Body of pancreas (tissue), 4 donors: ENCODE results near the gene LNX1. TPM values are rescaled to one million over a fixed set of nuclear protein-coding genes. Genes with fewer than 3 reads are reported as not detected.

Experiments used
- ATAC-seq: fragments of 150-250 bp; one replicate; pipeline ENCODE4 v1.9.1; 2016
- DNase-seq, 4 donors: peaks; one replicate each; pipeline ENCODE4 v3.0.0-alpha.2; 2019
- H3K27ac ChIP-seq, 4 donors: fragments of 200-600 bp; sonication (generic); 1 replicate in 3 of 4; 2 replicates in 1 of 4; pipeline versions ENCODE4 v1.5.1 to v1.6.1; 2016 to 2019; ENCODE audit warnings: mild to moderate bottlenecking in 1 of 4, mixed read lengths in 1 of 4, moderate library complexity in 1 of 4
- H3K27me3 ChIP-seq, 2 donors: fragments of 200-600 bp; sonication (generic); one replicate each; pipeline ENCODE4 v1.6.0; 2016; ENCODE audit warnings: mild to moderate bottlenecking in 1 of 2
- H3K36me3 ChIP-seq, 2 donors: fragments of 200-600 bp; sonication (generic); replicated peaks in 1 of 2; 2 replicates each; pipeline ENCODE4 v1.5.1; 2016; ENCODE audit warnings: low read depth in 2 of 2; ENCODE audit not compliant: insufficient read depth in 1 of 2
- H3K4me1 ChIP-seq: fragments of 200-600 bp; sonication (generic); one replicate; pipeline ENCODE4 v1.6.0; 2016
- H3K4me3 ChIP-seq, 2 donors: fragments of 200-600 bp; sonication (generic); 1 replicate in 1 of 2; 2 replicates in 1 of 2; pipeline ENCODE4 v1.5.1; 2016 to 2019
- H3K9me3 ChIP-seq, 3 donors: fragments of 200-600 bp; sonication (generic); 1 replicate in 2 of 3; 2 replicates in 1 of 3; pipeline ENCODE4 v1.5.1; 2016
- POLR2A ChIP-seq, 3 donors: fragments of 450-650 bp; IDR thresholded peaks; one replicate each; pipeline ENCODE4 v1.6.1; 2016; ENCODE audit warnings: antibody characterized with exemption in 3 of 3, mild to moderate bottlenecking in 2 of 3
- WGBS, 2 donors: methylation state at CpG; one replicate each; pipeline ENCODE4 v1.1.5; 2017; 5-methylcytosine and 5-hydroxymethylcytosine counted together
- intact Hi-C: fragments of 100-400 bp; cut with DNase I; formaldehyde crosslinking; loops from one replicate; pipeline ENCODE4 v1.15.1; 2023
- total RNA-seq, 2 donors: library from RNA; depleted of rRNA; stranded (reverse); fragments of >200 nt; gene quantifications; one replicate each; pipeline ENCODE4 v1.1.0, GENCODE V29; 2016
- TF ChIP-seq, protein P1 (sequence below), 7 experiments: fragments of 450-650 bp in 4 of 7; fragments of 200-600 bp in 3 of 7; sonication (generic) in 3 of 7; IDR thresholded peaks; one replicate each; pipeline ENCODE4 v1.5.1; 2016 to 2019; ENCODE audit warnings: antibody characterized with exemption in 7 of 7

Gene LNX1
- total RNA-seq, 2 donors from 2014 or later: 15.2 to 17.1 TPM

DNA sequence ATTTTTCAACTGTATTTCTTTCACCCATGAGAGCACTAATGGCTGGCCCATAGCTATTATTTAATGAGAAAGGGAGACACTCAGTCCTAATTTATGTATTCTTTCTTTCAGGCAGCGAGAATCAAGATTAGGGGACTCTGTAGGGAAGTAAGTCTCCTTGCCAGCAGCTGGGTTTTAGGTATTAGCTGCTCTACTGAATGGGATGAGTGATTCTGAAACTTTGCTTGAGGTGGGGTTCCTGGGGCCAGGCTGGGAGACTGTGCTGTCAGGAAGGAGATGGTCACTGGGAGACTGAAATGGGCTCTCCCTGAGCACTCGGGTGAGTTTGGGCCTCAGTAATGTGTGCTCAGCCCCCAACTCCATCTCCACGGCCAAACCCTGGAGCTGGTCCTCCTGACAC is 78.7 kb downstream of the LNX1 start:
- Histone ChIP-seq H3K9me3 (no peaks in the 10 kb centered on the region), H3K4me3 (no peak overlapping the region), H3K4me1 (no peaks in the 10 kb centered on the region), H3K27me3 (no peaks in the 10 kb centered on the region), H3K27ac (no peak overlapping the region), H3K36me3 (no peaks in the 10 kb centered on the region)
- 28 to 29% methylated on average over 3 of the region's 3 CpGs for WGBS, 2 donors
- intact Hi-C loops: no loop called here
- no peak for ATAC-seq
- no peak for TF ChIP-seq POLR2A (IDR thresholded peaks at IDR 0.05)
- TF ChIP-seq, protein P1, sequence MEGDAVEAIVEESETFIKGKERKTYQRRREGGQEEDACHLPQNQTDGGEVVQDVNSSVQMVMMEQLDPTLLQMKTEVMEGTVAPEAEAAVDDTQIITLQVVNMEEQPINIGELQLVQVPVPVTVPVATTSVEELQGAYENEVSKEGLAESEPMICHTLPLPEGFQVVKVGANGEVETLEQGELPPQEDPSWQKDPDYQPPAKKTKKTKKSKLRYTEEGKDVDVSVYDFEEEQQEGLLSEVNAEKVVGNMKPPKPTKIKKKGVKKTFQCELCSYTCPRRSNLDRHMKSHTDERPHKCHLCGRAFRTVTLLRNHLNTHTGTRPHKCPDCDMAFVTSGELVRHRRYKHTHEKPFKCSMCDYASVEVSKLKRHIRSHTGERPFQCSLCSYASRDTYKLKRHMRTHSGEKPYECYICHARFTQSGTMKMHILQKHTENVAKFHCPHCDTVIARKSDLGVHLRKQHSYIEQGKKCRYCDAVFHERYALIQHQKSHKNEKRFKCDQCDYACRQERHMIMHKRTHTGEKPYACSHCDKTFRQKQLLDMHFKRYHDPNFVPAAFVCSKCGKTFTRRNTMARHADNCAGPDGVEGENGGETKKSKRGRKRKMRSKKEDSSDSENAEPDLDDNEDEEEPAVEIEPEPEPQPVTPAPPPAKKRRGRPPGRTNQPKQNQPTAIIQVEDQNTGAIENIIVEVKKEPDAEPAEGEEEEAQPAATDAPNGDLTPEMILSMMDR (IDR thresholded peaks at IDR 0.05): no peak
- no peak for DNase-seq

DNA sequence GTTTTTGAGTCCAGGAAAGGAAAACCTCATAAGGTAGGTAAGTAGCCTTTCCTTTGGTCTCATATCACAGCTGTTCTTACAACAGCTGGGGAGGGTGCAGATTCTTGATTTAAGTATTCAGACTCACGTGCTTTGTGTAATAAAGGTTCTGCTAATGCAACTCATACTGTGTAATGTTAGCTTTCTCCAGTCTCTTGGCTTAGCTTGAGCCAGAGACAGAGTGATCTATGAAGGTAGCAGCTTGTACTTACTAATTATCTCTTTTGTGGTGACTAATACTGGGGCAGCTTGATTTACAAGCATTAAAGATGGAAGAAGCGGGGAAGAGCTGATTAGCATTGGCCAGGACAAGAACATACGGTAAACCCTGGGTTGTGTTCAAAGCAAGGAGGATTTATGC is 80.3 kb downstream of the LNX1 start:
- no peak overlapping the region for H3K4me3 ChIP-seq

DNA sequence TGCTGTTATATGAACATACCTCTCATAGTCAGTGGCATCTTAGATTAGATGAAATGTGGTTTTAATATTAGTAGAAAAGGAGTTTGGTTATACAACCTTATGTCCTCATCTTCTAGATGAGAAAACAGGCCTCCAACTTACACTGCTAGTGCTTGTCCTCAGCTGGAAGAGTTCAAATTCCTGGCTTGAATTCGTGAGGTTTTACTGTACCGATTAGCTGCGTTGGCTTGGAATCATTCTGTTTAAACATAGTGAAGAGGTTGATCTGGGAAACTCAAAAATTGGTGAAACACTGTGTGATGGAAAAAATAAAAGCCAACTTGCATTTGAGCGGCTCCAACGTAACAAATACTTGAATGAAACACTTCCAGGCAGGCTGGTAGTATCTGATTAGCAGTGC is 81.0 kb downstream of the LNX1 start:
- Histone ChIP-seq H3K27me3 (no peaks in the 10 kb centered on the region), H3K27ac (no peak overlapping the region), H3K4me3 (no peak overlapping the region), H3K9me3 (no peaks in the 10 kb centered on the region), H3K36me3 (no peaks in the 10 kb centered on the region), H3K4me1 (no peaks in the 10 kb centered on the region)
- TF ChIP-seq POLR2A (IDR thresholded peaks at IDR 0.05): no peak
- TF ChIP-seq, protein P1 (IDR thresholded peaks at IDR 0.05): no peak
- ATAC-seq: no peak
- 25 to 35% methylated on average over 4 to 5 of the region's 5 CpGs for WGBS, 2 donors
- intact Hi-C loops: no loop called here
- DNase-seq: no peak

More for the DNA sequence above, 80.3 kb downstream of the LNX1 start:
- Histone ChIP-seq H3K27me3 (no peaks in the 10 kb centered on the region), H3K9me3 (no peaks in the 10 kb centered on the region), H3K36me3 (no peaks in the 10 kb centered on the region), H3K27ac (no peak overlapping the region), H3K4me1 (no peaks in the 10 kb centered on the region)
- TF ChIP-seq, protein P1 (IDR thresholded peaks at IDR 0.05): no peak
- no peak for TF ChIP-seq POLR2A (IDR thresholded peaks at IDR 0.05)
- 26 to 31% methylated on average over 3 of the region's 3 CpGs for WGBS, 2 donors
- DNase-seq (no peak), ATAC-seq (no peak)
- intact Hi-C loops: no loop called here

DNA sequence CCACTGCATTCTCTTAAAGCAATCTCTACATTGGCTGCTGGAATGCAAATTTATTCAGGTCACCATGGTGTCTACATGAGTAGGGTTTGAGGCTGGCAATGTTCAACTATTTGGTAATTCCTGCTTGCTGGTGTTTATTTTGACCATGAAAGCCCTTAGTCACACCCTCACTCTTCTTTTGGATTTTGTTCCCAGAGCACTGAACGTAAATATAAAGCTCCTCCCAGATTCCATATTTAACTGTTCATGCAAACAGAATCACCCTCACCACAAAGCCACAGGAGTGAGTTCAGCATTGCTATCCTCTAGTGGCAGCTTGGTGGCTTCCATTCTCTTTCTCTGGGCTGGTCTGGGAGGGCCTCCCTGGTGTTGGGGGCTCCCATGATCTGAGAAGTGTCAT is 82.8 kb downstream of the LNX1 start:
- no peaks in the 10 kb centered on the region for H3K36me3 ChIP-seq
- intact Hi-C loops: no loop called here
- no peak for TF ChIP-seq POLR2A (IDR thresholded peaks at IDR 0.05)
- TF ChIP-seq, protein P1 (IDR thresholded peaks at IDR 0.05): no peak
- no peaks in the 10 kb centered on the region for H3K9me3 ChIP-seq
- H3K4me3 ChIP-seq: no peak overlapping the region
- WGBS, 2 donors: 76 to 93% methylated on average over 1 of the region's 1 CpG
- no peaks in the 10 kb centered on the region for H3K4me1 ChIP-seq
- ATAC-seq (no peak), DNase-seq (no peak)
- no peak overlapping the region for H3K27ac ChIP-seq
- no peaks in the 10 kb centered on the region for H3K27me3 ChIP-seq

DNA sequence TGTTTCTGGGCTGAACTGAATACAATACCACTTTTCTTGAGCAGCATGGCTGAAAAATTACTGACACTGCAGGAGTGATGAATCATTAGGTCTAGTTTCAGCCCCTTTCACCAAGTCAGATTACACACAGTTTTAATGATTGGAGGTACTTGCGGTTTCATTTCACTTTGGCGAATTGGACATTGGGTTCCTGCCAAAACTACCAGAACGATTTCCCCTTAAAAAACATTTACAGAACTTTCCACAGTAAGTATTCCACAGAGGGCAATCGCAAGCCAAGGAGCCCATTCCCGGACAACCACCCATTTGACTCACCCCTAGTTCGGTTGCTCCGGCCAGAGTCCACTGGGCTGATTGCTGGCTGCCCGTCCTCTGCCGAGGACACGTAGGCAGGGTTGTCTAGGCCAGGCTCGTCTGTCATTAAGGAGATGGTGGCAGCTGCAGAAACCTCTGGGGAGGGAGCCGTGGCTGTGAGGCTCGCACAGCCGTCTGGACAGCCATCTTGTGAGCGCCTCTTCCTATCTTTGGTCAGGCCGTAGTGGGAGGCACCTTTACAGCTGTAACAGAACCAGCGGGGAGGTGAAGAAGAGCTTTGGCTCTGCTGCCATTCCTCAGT is 83.5 kb downstream of the LNX1 start:
- H3K4me3 ChIP-seq: no peak overlapping the region
- H3K36me3 ChIP-seq: no peaks in the 10 kb centered on the region
- intact Hi-C loops: no loop called here
- WGBS, 2 donors: 84 to 87% methylated on average over 6 to 17 of the region's 17 CpGs
- peak overlapping the region in 2 of 4 donors; percentile 49 to 51 for H3K27ac ChIP-seq
- H3K27me3 ChIP-seq: no peaks in the 10 kb centered on the region
- H3K9me3 ChIP-seq: no peaks in the 10 kb centered on the region
- DNase-seq (peak in 2 of 4 donors; percentile 6 to 8), ATAC-seq (peak; percentile 55)
- H3K4me1 ChIP-seq: no peaks in the 10 kb centered on the region
- TF ChIP-seq POLR2A (IDR thresholded peaks at IDR 0.05): no peak
- TF ChIP-seq, protein P1 (IDR thresholded peaks at IDR 0.05): no peak
